ENCODE measurements around the gene ZC3H11A.

DNA sequence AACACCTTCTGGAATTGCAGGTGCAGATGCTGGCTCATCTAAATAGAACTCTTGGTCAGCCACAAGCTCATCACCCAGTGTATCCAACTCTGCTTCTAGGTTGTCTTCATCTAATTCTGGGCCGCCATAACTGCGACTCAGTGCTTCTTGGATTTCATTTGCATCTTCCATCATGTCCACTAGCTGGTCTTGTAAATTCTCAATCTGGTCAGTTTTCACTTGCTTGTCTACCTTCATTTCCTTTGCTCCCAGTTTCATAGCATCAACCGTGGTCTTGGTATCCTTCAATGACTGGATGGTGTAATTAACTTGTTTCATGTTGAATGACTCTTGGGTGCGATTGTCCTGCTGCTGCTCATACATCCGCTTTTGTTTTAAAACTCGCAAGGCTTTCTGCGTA lies 10.3 kb downstream of the ZC3H11A start:
- no peak for TF ChIP-seq POLR2A (IDR thresholded peaks at IDR 0.05; ENCODE audit: borderline replicate concordance, extremely low read depth, insufficient read depth, insufficient read length)
- TF ChIP-seq, protein P1, sequence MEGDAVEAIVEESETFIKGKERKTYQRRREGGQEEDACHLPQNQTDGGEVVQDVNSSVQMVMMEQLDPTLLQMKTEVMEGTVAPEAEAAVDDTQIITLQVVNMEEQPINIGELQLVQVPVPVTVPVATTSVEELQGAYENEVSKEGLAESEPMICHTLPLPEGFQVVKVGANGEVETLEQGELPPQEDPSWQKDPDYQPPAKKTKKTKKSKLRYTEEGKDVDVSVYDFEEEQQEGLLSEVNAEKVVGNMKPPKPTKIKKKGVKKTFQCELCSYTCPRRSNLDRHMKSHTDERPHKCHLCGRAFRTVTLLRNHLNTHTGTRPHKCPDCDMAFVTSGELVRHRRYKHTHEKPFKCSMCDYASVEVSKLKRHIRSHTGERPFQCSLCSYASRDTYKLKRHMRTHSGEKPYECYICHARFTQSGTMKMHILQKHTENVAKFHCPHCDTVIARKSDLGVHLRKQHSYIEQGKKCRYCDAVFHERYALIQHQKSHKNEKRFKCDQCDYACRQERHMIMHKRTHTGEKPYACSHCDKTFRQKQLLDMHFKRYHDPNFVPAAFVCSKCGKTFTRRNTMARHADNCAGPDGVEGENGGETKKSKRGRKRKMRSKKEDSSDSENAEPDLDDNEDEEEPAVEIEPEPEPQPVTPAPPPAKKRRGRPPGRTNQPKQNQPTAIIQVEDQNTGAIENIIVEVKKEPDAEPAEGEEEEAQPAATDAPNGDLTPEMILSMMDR (IDR thresholded peaks at IDR 0.05 in 2 of 3, conservative IDR thresholded peaks at IDR 0.05 in 1 of 3; ENCODE audit: borderline replicate concordance in 1 of 3, insufficient read depth in 1 of 3, low read depth in 2 of 3, low read length in 2 of 3): no peak
